ENCODE results near the gene KHSRP. TPM values are rescaled to one million over a fixed set of nuclear protein-coding genes. Genes with fewer than 3 reads are reported as not detected.

KHSRP gene
- total RNA-seq, 6 experiments from 2014 or later = 259 to 312 (median 301) TPM

DNA sequence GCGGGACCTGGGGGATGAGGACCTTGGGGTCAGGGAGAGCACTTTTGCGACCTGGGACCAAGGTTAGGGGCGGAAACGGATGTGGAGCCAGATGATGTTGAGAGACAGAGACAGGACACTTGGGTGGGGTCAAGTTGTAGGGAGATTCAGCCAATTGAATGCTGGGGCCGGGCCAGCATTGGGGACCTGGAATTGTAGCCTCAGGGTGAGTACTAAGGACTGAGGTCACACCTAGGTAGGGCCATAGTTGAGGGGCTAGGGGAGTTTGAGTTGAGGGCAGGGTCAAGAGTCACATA is 50.9 kb downstream of the KHSRP start:
- no peak for DNase-seq
- TF ChIP-seq, protein P1, sequence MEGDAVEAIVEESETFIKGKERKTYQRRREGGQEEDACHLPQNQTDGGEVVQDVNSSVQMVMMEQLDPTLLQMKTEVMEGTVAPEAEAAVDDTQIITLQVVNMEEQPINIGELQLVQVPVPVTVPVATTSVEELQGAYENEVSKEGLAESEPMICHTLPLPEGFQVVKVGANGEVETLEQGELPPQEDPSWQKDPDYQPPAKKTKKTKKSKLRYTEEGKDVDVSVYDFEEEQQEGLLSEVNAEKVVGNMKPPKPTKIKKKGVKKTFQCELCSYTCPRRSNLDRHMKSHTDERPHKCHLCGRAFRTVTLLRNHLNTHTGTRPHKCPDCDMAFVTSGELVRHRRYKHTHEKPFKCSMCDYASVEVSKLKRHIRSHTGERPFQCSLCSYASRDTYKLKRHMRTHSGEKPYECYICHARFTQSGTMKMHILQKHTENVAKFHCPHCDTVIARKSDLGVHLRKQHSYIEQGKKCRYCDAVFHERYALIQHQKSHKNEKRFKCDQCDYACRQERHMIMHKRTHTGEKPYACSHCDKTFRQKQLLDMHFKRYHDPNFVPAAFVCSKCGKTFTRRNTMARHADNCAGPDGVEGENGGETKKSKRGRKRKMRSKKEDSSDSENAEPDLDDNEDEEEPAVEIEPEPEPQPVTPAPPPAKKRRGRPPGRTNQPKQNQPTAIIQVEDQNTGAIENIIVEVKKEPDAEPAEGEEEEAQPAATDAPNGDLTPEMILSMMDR (IDR thresholded peaks at IDR 0.05) = no peak
- no peaks in the 10 kb centered on the region for H3K9me3 Mint-ChIP-seq
- H3K4me3 Mint-ChIP-seq = peak overlapping the region; percentile 86
- peaks cover 19% of the 10 kb centered on the region for H3K4me1 Mint-ChIP-seq (ENCODE audit: low read depth)
- H3K27me3 Mint-ChIP-seq (ENCODE audit: insufficient read depth) = peaks cover 2% of the 10 kb centered on the region; the same call in 1 of the 2 replicates
- H3K27ac Mint-ChIP-seq = peak overlapping the region; percentile 86
- peaks cover 8% of the 10 kb centered on the region; the same call in 1 of the 2 replicates for H3K36me3 Mint-ChIP-seq (ENCODE audit: low read depth)

DNA sequence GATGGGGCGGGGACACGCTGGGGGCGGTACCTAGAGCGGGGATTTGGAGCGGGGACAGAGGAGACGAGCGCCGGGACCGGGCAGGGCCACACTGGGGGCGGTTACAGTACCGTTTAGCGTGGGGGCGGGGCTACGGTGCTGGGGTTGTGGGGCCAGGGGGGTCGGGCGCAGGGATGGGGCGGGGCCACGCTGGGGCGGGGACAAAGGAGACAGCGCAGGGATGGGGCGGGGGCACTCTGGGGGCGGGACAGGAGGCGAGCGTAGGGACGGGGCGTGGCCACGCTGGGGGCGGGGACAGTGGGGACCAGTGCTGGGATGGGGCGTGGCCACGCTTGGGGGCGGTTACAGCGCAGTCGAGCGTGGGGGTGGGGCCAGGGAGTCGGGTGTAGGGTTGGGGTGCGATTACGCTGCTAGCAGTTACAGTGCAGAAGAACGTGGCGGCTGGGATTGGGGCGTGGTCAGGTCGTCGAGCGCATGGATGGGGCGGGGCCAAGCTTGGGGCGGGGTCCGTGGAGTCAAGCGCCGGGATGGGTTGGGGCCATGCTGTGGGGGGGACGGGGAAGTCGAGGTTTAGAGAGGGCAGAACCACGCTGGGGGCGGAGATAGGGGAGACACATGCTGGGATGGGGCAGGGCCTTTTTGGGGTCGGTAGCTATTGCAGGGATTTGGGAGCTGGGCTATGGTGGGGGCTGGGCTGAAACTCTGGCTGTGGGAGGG is 51.4 kb downstream of the KHSRP start:
- H3K4me1 Mint-ChIP-seq (ENCODE audit: low read depth) = peaks cover 15% of the 10 kb centered on the region
- DNase-seq = peak; percentile 97
- TF ChIP-seq, protein P1 (IDR thresholded peaks at IDR 0.05) = no peak
- peaks cover 8% of the 10 kb centered on the region; the same call in 1 of the 2 replicates for H3K36me3 Mint-ChIP-seq (ENCODE audit: low read depth)
- peak overlapping the region; percentile 89 for H3K4me3 Mint-ChIP-seq
- no peaks in the 10 kb centered on the region for H3K9me3 Mint-ChIP-seq
- peak overlapping the region; percentile 93 for H3K27ac Mint-ChIP-seq
- H3K27me3 Mint-ChIP-seq (ENCODE audit: insufficient read depth) = peaks cover 2% of the 10 kb centered on the region; the same call in 1 of the 2 replicates

DNA sequence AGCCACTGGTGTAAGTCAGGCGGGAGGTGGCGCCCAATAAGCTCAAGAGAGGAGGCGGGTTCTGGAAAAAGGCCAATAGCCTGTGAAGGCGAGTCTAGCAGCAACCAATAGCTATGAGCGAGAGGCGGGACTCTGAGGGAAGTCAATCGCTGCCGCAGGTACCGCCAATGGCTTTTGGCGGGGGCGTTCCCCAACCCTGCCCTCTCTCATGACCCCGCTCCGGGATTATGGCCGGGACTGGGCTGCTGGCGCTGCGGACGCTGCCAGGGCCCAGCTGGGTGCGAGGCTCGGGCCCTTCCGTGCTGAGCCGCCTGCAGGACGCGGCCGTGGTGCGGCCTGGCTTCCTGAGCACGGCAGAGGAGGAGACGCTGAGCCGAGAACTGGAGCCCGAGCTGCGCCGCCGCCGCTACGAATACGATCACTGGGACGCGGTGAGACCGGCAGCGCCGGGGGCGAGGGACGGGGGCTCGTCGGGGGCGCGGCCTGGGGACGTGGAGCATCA is 52.0 kb downstream of the KHSRP start, which contains the start of gene ALKBH7:
ALKBH7 (plus strand) TSS at position 201 of the 502 bp plus-strand sequence; CDS start at position 228, 27 bp downstream.
- H3K36me3 Mint-ChIP-seq (ENCODE audit: low read depth) = peaks cover 8% of the 10 kb centered on the region; the same call in 1 of the 2 replicates
- H3K27ac Mint-ChIP-seq = peak within 1 kb of the TSS; percentile 93
- H3K4me1 Mint-ChIP-seq (ENCODE audit: low read depth) = peaks cover 12% of the 10 kb centered on the region
- TF ChIP-seq, protein P1 (IDR thresholded peaks at IDR 0.05) = no peak; the same call in 1 of the 2 replicates
- peak; percentile 100 for DNase-seq
- peaks cover 2% of the 10 kb centered on the region; the same call in 1 of the 2 replicates for H3K27me3 Mint-ChIP-seq (ENCODE audit: insufficient read depth)
- H3K9me3 Mint-ChIP-seq = no peaks in the 10 kb centered on the region
- peak within 1 kb of the TSS; percentile 89 for H3K4me3 Mint-ChIP-seq

DNA sequence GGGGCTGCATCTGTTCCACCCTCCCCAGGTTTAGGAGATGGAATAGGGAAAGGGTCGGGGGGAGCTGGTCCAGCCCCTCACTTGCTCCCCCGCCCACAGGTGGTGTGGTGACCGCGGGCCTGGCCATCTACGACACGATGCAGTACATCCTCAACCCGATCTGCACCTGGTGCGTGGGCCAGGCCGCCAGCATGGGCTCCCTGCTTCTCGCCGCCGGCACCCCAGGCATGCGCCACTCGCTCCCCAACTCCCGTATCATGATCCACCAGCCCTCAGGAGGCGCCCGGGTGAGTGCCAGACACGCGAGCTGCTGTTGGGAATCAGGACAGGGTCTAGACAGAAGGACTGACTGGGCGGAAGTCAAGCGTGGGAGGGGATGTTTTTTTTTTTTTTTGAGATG is 60.3 kb downstream of the KHSRP start:
- no peak for DNase-seq
- TF ChIP-seq, protein P1 (IDR thresholded peaks at IDR 0.05) = no peak
- Mint-ChIP-seq H3K4me3 (no peak overlapping the region), H3K4me1 (ENCODE audit: low read depth) (peaks cover 7% of the 10 kb centered on the region), H3K27ac (no peak overlapping the region), H3K36me3 (ENCODE audit: low read depth) (peaks cover 6% of the 10 kb centered on the region), H3K9me3 (no peaks in the 10 kb centered on the region), H3K27me3 (ENCODE audit: insufficient read depth) (peaks cover 7% of the 10 kb centered on the region)

Small RNAs within 50 kb of the gene (microRNA-seq; reads per million reads assigned to microRNA genes)
- gene MIR3940 = 266 reads per million, percentile 60 among the genes with 10 or more reads in this experiment
- gene MIR6790 = not detected
- 6.2 reads per million for gene MIR6885

Other genes with a start within 250 kb of the KHSRP start
- 10 to 100 TPM; 54.6 to 69.4 (median 59.5) TPM for gene MLLT1, start 144.8 kb downstream of the KHSRP start, total RNA-seq (2021; fragmentation: NEBNext Ultra II Directional; extraction: Animal tissue kit (Norgen Biotek cat#: 25700))
- gene ACER1, start 91.2 kb downstream of the KHSRP start, total RNA-seq (2021; fragmentation: NEBNext Ultra II Directional; extraction: Animal tissue kit (Norgen Biotek cat#: 25700)) = not detected
- gene CLPP, start 63.3 kb downstream of the KHSRP start, total RNA-seq (2021; fragmentation: NEBNext Ultra II Directional; extraction: Animal tissue kit (Norgen Biotek cat#: 25700)) = 100 to 1,000 TPM; 106 to 114 (median 107) TPM
- gene ALKBH7, start 52.0 kb downstream of the KHSRP start, total RNA-seq (2021; fragmentation: NEBNext Ultra II Directional; extraction: Animal tissue kit (Norgen Biotek cat#: 25700)) = 10 to 100 TPM; 40.8 to 60.7 (median 47.9) TPM
- gene PSPN, start 48.9 kb downstream of the KHSRP start, total RNA-seq (2021; fragmentation: NEBNext Ultra II Directional; extraction: Animal tissue kit (Norgen Biotek cat#: 25700)) = 1 to 10 TPM; 1.1 to 2.0 (median 1.5) TPM
- 10 to 100 TPM; 70.4 to 75.1 (median 71.4) TPM for gene GTF2F1, start 31.6 kb downstream of the KHSRP start, total RNA-seq (2021; fragmentation: NEBNext Ultra II Directional; extraction: Animal tissue kit (Norgen Biotek cat#: 25700))
- gene SLC25A41, start 9.0 kb upstream of the KHSRP start, total RNA-seq (2021; fragmentation: NEBNext Ultra II Directional; extraction: Animal tissue kit (Norgen Biotek cat#: 25700)) = not detected
- 10 to 100 TPM; 15.4 to 25.3 (median 16.8) TPM for gene SLC25A23, start 35.0 kb upstream of the KHSRP start, total RNA-seq (2021; fragmentation: NEBNext Ultra II Directional; extraction: Animal tissue kit (Norgen Biotek cat#: 25700))
- gene CRB3, start 39.5 kb upstream of the KHSRP start, total RNA-seq (2021; fragmentation: NEBNext Ultra II Directional; extraction: Animal tissue kit (Norgen Biotek cat#: 25700)) = not detected
- not detected for gene DENND1C, start 57.0 kb upstream of the KHSRP start, total RNA-seq (2021; fragmentation: NEBNext Ultra II Directional; extraction: Animal tissue kit (Norgen Biotek cat#: 25700))
- gene TUBB4A, start 77.5 kb upstream of the KHSRP start, total RNA-seq (2021; fragmentation: NEBNext Ultra II Directional; extraction: Animal tissue kit (Norgen Biotek cat#: 25700)) = not detected
- 1 to 10 TPM in 4 of 6 experiments, under 1 TPM in 2; 0.57 to 3.7 (median 3.2) TPM for gene TNFSF9, start 106.2 kb upstream of the KHSRP start, total RNA-seq (2021; fragmentation: NEBNext Ultra II Directional; extraction: Animal tissue kit (Norgen Biotek cat#: 25700))
- not detected for gene CD70, start 166.3 kb upstream of the KHSRP start, total RNA-seq (2021; fragmentation: NEBNext Ultra II Directional; extraction: Animal tissue kit (Norgen Biotek cat#: 25700))
- gene TNFSF14, start 245.3 kb upstream of the KHSRP start, total RNA-seq (2021; fragmentation: NEBNext Ultra II Directional; extraction: Animal tissue kit (Norgen Biotek cat#: 25700)) = not detected

Measured in HFFc6 (cell line).